ENCODE data around the gene TMEM263. TPM values are rescaled to one million over a fixed set of nuclear protein-coding genes. Genes with fewer than 3 reads are reported as not detected.
"Not testable (repeated sequence)": the region's sequence is repeated elsewhere in the genome, so short reads cannot be mapped to it uniquely, and the experiment has no call there.

Gene TMEM263
- polyA plus RNA-seq, 4 donors, result 76.0 to 85.1 (median 81.3) TPM

DNA sequence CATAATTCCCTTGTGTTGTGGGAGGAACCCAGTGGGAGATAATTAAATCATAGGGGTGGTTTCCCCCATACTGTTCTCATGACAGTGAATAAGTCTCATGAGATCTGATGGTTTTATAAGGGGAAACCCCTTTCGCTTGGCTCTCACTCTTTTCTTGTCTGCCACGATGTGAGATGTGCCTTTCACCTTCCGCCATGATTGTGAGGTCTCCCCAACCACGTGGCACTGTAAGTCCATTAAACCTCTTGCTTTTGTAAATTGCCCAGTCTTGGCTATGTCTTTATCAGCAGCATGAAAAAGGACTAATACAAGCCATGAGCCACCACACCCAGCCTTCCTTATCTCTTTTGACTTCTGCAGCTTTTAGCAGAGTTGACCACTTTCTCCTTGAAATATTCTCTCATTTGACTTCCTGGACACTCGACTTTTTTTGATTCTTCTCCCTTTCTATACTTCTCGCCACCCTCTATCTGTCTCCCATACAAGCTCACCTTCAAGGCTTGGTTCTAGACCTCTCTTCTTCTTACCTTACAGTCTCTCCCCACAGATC is 29.0 kb downstream of the TMEM263 start:
- DNase-seq (ENCODE audit: low read depth in 4 of 4, low spot score in 2 of 4), result no peak

- no peak for DNase-seq (ENCODE audit: low read depth in 4 of 4, low spot score in 2 of 4)
Measured at GRCh38 chr12:106985479-106985878, 29.8 kb downstream of the TMEM263 start.

GRCh38 chr12:106986135-106986534 is 30.4 kb downstream of the TMEM263 start:
- DNase-seq (ENCODE audit: low read depth in 4 of 4, low spot score in 2 of 4), result no peak

GRCh38 chr12:106986625-106987389 is 31.1 kb downstream of the TMEM263 start, which contains the start of gene MTERF2:
Gene MTERF2 (minus strand): TSS chr12:106987146. CDS start chr12:106978714, 8,432 bp downstream.
- peak; percentile 71 to 92 (median 84) for DNase-seq (ENCODE audit: low read depth in 4 of 4, low spot score in 2 of 4)

GRCh38 chr12:106987846-106988245 is 32.1 kb downstream of the TMEM263 start:
- no peak for DNase-seq (ENCODE audit: low read depth in 4 of 4, low spot score in 2 of 4)

DNA sequence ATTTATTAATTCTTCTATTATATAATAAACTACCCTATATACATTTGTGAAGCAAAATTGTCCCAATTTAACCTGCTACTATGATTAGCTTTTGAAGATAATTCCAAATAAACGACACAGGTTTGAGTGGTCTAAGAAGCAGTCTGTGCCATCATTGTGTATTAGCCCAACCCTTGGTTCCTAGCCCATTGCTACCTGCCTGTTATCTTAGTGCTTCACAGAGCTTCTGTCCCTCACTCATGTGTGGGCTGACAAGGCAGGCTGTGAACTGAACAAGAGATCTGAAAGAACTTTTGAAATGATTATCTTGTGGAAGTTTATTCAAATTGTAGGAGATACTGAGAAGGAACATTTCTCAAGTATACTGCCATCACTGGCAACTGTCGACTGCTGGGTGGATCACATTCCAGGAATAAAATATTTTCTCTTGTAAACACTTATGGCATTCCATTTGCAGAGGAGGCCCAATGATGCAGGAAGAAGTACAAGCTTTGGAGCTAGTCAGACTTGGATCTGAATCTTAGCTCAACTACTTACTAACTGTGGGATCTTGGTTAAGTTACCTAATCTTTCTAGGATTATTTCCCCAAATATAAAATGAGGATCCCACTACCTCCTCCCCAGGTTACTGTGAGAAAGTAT is 39.0 kb downstream of the TMEM263 start:
- no peak for DNase-seq (ENCODE audit: low read depth in 4 of 4, low spot score in 2 of 4)

DNA sequence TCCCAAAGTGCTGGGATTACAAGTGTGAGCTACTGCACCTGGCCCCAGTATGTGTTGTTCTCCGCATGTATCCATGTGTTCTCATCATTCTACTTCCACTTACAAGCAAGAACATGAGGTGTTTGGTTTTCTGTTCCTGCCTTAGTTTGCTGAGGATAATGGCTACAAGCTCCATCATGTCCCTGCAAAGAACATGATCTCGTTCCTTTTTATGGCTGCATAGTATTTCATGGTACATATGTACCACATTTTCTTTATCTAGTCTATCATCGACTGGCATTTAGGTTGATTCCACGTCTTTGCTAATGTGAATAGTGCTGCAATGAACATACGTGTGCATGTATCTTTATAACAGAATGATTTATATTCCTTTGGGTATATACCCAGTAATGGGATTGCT is 40.4 kb downstream of the TMEM263 start:
- not testable (repeated sequence) for DNase-seq (ENCODE audit: low read depth in 4 of 4, low spot score in 2 of 4)

GRCh38 chr12:106997916-106998315 is 42.2 kb downstream of the TMEM263 start:
- DNase-seq (ENCODE audit: low read depth in 4 of 4, low spot score in 2 of 4), result no peak

DNA sequence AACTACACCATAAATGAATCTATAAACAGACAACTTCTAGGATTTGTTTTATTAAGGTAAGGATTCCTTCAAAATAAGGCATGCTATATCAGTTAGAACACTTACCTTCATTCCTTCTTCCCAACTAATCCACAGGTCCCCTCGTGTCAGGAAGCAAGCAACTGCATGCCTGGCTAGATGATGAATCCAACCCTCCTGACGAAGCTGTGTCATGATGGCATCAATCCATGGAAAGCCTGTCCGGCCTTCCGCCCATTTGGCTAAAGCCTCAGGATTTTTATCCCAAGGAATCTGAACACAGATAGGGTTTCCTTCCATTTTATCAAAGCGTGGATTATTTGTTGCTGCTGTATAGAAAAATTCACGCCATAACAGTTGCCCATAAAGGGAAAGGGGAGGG is 43.7 kb downstream of the TMEM263 start:
- no peak for DNase-seq (ENCODE audit: low read depth in 4 of 4, low spot score in 2 of 4)

GRCh38 chr12:107002665-107003064 is 47.0 kb downstream of the TMEM263 start:
- DNase-seq (ENCODE audit: low read depth in 4 of 4, low spot score in 2 of 4), result not testable (repeated sequence)

- no peak for DNase-seq (ENCODE audit: low read depth in 4 of 4, low spot score in 2 of 4)
Measured at GRCh38 chr12:107007411-107007810, 51.7 kb downstream of the TMEM263 start.

DNA sequence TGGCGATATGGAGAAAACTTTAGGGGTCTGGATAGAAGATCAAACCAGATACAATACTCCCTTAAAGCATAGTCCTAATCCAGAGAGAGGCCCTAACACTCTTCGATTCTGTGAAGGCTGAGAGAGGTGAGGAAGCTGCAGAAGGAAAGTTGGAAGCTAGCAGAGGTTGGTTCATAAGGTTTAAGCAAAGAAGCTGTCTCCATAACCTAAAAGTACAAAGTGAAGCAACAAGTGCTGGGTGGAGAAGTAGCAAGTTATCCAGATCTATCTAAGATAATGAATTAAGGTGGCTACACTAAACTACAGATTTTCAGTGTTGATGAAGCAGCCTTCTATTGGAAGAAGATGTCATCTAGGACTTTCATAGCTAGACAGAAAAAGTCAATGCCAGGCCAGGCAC is 55.8 kb downstream of the TMEM263 start:
- DNase-seq (ENCODE audit: low read depth in 4 of 4, low spot score in 2 of 4), result no peak

DNA sequence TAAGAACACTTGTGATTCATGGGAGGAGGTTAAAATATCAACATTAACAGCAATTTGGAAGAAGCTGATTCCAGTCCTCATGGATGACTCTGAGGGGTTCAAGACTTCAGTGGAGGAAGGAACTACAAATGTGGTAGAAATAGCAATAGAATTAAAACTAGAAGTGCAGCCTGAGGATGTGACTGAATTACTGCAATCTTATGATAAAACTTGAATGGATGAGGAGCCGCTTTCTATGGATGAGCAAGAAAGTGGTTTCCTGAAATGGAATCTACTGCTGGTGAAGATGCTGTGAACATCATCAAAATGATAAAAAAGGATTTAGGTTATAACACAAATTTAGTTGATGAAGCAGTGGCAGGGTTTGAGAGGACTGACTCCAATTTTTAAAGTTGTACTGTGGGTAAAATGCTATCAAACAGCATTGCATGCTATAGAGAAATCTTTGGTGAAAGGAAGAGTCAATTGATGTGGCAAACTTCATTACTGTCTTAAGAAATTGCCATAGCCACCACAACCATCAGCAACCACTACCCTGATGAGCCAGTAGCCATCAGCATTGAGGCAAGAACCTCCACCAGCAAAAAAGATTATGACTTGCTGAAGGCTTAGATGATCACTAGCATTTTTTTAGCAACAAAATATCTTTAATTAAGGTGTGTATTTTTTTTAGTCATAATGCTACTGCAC is 57.2 kb downstream of the TMEM263 start:
- DNase-seq (ENCODE audit: low read depth in 4 of 4, low spot score in 2 of 4), result no peak

DNA sequence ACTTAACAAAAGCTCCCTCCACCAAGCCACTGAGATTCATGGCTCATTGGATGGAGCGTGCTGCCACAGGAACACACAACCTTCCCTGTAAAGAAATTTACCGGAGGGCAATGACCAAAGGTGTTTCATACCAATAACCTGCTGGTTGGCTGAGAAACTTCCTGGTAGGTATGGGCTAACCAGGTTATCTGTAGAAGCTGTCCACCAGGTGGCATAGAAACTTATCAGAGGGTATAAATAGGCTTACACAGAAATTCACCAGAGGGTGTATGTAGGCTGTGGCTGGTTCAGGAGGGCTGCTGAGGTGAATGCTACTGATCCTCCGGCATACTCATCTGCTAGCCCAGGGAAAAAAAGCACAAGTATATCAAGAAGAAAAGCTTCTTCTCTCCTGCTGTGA is 58.3 kb downstream of the TMEM263 start:
- no peak for DNase-seq (ENCODE audit: low read depth in 4 of 4, low spot score in 2 of 4)

GRCh38 chr12:107017042-107017441 is 61.3 kb downstream of the TMEM263 start:
- no peak for DNase-seq (ENCODE audit: low read depth in 4 of 4, low spot score in 2 of 4)

DNA sequence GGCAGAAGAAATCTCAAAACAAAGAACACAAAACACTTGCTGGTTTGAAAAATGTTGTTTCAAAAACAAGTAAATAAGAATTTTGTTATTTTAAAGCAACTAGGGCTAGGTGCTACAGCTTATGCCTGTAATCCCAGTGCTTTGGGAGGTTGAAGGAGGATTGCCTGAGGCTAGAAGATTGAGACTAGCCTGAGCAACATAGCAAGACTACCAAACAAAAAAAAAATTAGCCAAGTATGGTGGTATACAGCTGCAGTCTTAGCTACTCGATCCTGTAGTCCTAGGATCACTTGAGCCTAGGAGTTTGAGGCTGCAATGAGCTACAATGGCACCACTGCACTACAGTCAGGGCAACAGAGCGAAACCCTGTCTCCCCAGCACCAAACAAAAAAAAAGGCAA is 63.8 kb downstream of the TMEM263 start:
- no peak for DNase-seq (ENCODE audit: low read depth in 4 of 4, low spot score in 2 of 4)

Other genes with a start within 250 kb of the TMEM263 start
- 10 to 100 TPM; 21.2 to 32.1 (median 28.9) TPM for gene RIC8B, start 181.2 kb upstream of the TMEM263 start, polyA plus RNA-seq (ENCODE audit: insufficient read length in 4 of 4)
- gene MTERF2, start 31.2 kb downstream of the TMEM263 start, polyA plus RNA-seq (ENCODE audit: insufficient read length in 4 of 4), result 10 to 100 TPM; 30.0 to 40.3 (median 31.3) TPM
- 10 to 100 TPM; 25.3 to 35.7 (median 29.1) TPM for gene CRY1, start 137.6 kb downstream of the TMEM263 start, polyA plus RNA-seq (ENCODE audit: insufficient read length in 4 of 4)

All from left renal cortex interstitium (tissue), 4 donors.